OCI-LY1 (cell line): Measurements from ENCODE around the gene FANK1.

Source experiments
- H2AFZ ChIP-seq: fragments of 200-600 bp; sonication (generic), shearing (Covaris generic); 2 replicates; pipeline ENCODE4 v1.6.0; 2014; ENCODE audit warnings: antibody characterized with exemption, mild to moderate bottlenecking, low read length
- H3F3A ChIP-seq: fragments of 200-600 bp; sonication (generic), shearing (Covaris generic); 2 replicates; pipeline ENCODE4 v1.6.0; 2014; ENCODE audit warnings: mild to moderate bottlenecking, antibody characterized with exemption, low read length, moderate library complexity; ENCODE audit not compliant: insufficient read depth
- H3K27ac ChIP-seq: fragments of 200-600 bp; sonication (generic); 2 replicates; pipeline ENCODE4 v1.5.1; 2014; ENCODE audit warnings: low read length, mixed run types, mild to moderate bottlenecking, low read depth; ENCODE audit not compliant: poor library complexity, severe bottlenecking
- H3K27me3 ChIP-seq: fragments of 200-600 bp; sonication (generic); 2 replicates; pipeline ENCODE4 v1.6.0; 2014; ENCODE audit warnings: antibody characterized with exemption, mild to moderate bottlenecking, low read length, moderate library complexity; ENCODE audit not compliant: insufficient read depth
- H3K36me3 ChIP-seq: fragments of 200-600 bp; sonication (generic); 2 replicates; pipeline ENCODE4 v1.6.1; 2014; ENCODE audit warnings: mild to moderate bottlenecking, antibody characterized with exemption, low read length, moderate library complexity, mixed read lengths; ENCODE audit not compliant: insufficient read depth
- H3K4me1 ChIP-seq: fragments of 200-600 bp; sonication (generic); 2 replicates; pipeline ENCODE4 v1.5.1; 2014; ENCODE audit warnings: mild to moderate bottlenecking, low read length, moderate library complexity; ENCODE audit not compliant: insufficient read depth, severe bottlenecking
- H3K4me2 ChIP-seq: fragments of 200-600 bp; sonication (generic), shearing (Covaris generic); 2 replicates; pipeline ENCODE4 v1.6.1; 2014; ENCODE audit warnings: low read length
- H3K4me3 ChIP-seq: fragments of 200-600 bp; sonication (generic); 2 replicates; pipeline ENCODE4 v1.5.1; 2014; ENCODE audit warnings: low read length, low read depth, mild to moderate bottlenecking, mixed read lengths; ENCODE audit not compliant: poor library complexity, severe bottlenecking
- H3K79me2 ChIP-seq: fragments of 200-600 bp; shearing (Covaris generic); 2 replicates; pipeline ENCODE4 v1.6.1; 2016; ENCODE audit warnings: mixed run types, low read length, mixed read lengths; ENCODE audit not compliant: insufficient read depth
- H3K9ac ChIP-seq: fragments of 200-600 bp; sonication (generic), shearing (Covaris generic); 2 replicates; pipeline ENCODE4 v1.6.1; 2014; ENCODE audit warnings: mild to moderate bottlenecking, low read length, mixed read lengths
- H3K9me2 ChIP-seq: fragments of 200-600 bp; sonication (generic), shearing (Covaris generic); 2 replicates; pipeline ENCODE4 v1.6.1; 2014; ENCODE audit warnings: low read depth, mild to moderate bottlenecking, low read length, mixed read lengths
- H3K9me3 ChIP-seq: fragments of 200-600 bp; shearing (Covaris generic); 2 replicates; pipeline ENCODE4 v1.6.1; 2014; ENCODE audit warnings: low read length, mixed read lengths
- H4K20me1 ChIP-seq: fragments of 200-600 bp; sonication (generic), shearing (Covaris generic); 2 replicates; pipeline ENCODE4 v1.6.0; 2016; ENCODE audit warnings: mild to moderate bottlenecking, low read length; ENCODE audit not compliant: insufficient read depth
- CTCF ChIP-seq: fragments of 200-600 bp; sonication (generic), shearing (Covaris generic); IDR thresholded peaks from 2 replicates; pipeline ENCODE4 v1.5.1; 2017; ENCODE audit warnings: mild to moderate bottlenecking, antibody characterized with exemption, low read length, moderate library complexity, mixed read lengths
- EZH2 ChIP-seq: fragments of 200-600 bp; sonication (generic), shearing (Covaris generic); IDR thresholded peaks from 2 replicates; pipeline ENCODE4 v1.8.0; 2017; ENCODE audit warnings: borderline replicate concordance, mixed run types, mild to moderate bottlenecking, antibody characterized with exemption, low read length, moderate library complexity, mixed read lengths

The FANK1 gene

GRCh38 chr10:125933693-125934092, 37.3 kb downstream of the FANK1 start:
- Histone ChIP-seq H3F3A (no peaks in the 10 kb centered on the region), H2AFZ (no peak overlapping the region), H3K27me3 (no peaks in the 10 kb centered on the region), H3K36me3 (no peaks in the 10 kb centered on the region), H3K9ac (no peak overlapping the region), H3K4me3 (no peak overlapping the region), H3K79me2 (no peaks in the 10 kb centered on the region), H3K9me2 (no peaks in the 10 kb centered on the region), H3K4me1 (no peaks in the 10 kb centered on the region), H3K27ac (no peak overlapping the region), H4K20me1 (no peaks in the 10 kb centered on the region), H3K9me3 (no peaks in the 10 kb centered on the region), H3K4me2 (no peak overlapping the region)
- TF ChIP-seq CTCF (no peak), EZH2 (no peak)

GRCh38 chr10:125936331-125936730, 40.0 kb downstream of the FANK1 start:
- Histone ChIP-seq H3K27ac (no peak overlapping the region), H3K4me1 (no peaks in the 10 kb centered on the region), H3K9me2 (no peaks in the 10 kb centered on the region), H2AFZ (no peak overlapping the region), H3K4me2 (no peak overlapping the region), H3K9me3 (no peaks in the 10 kb centered on the region), H3K36me3 (no peaks in the 10 kb centered on the region), H3K4me3 (no peak overlapping the region), H3K27me3 (no peaks in the 10 kb centered on the region), H3F3A (no peaks in the 10 kb centered on the region), H3K79me2 (no peaks in the 10 kb centered on the region), H3K9ac (no peak overlapping the region), H4K20me1 (no peaks in the 10 kb centered on the region)
- TF ChIP-seq CTCF (no peak), EZH2 (no peak)

- Histone ChIP-seq H4K20me1 (no peaks in the 10 kb centered on the region), H3K4me3 (no peak overlapping the region), H3K4me2 (no peak overlapping the region), H3K9me2 (no peaks in the 10 kb centered on the region), H3K4me1 (no peaks in the 10 kb centered on the region), H3K36me3 (no peaks in the 10 kb centered on the region), H3K79me2 (no peaks in the 10 kb centered on the region), H3K9ac (no peak overlapping the region), H3K9me3 (peaks cover 3% of the 10 kb centered on the region; the same call in 1 of the 2 replicates), H3F3A (no peaks in the 10 kb centered on the region), H3K27ac (no peak overlapping the region), H2AFZ (no peak overlapping the region), H3K27me3 (no peaks in the 10 kb centered on the region)
- TF ChIP-seq EZH2 (no peak), CTCF (no peak)
Measured at GRCh38 chr10:125940515-125940914, 44.2 kb downstream of the FANK1 start.
